HepG2 (cell line): Measurements from ENCODE around the gene EIF4E1B. TPM values are rescaled to one million over a fixed set of nuclear protein-coding genes. Genes with fewer than 3 reads are reported as not detected.

ENCODE experiments used
- ARID4A ChIP-seq: sonication (generic); formaldehyde crosslinking; IDR thresholded peaks from 2 replicates; pipeline ENCODE4 v1.5.0; 2020; ENCODE audit warnings: mild to moderate bottlenecking, missing genetic modification reagents, borderline replicate concordance
- DZIP1 ChIP-seq: sonication (generic); formaldehyde crosslinking; IDR thresholded peaks from 2 replicates; pipeline ENCODE4 v1.5.0; 2020; ENCODE audit warnings: mild to moderate bottlenecking, missing genetic modification reagents
- IRF9 ChIP-seq: sonication (generic); formaldehyde crosslinking; IDR thresholded peaks from 2 replicates; pipeline ENCODE4 v1.8.0; 2022; ENCODE audit warnings: missing genetic modification reagents, mild to moderate bottlenecking, borderline replicate concordance
- JUN ChIP-seq: sonication (generic); formaldehyde crosslinking; IDR thresholded peaks from 2 replicates; pipeline ENCODE4 v1.4.0; 2020; ENCODE audit warnings: mild to moderate bottlenecking, missing genetic modification reagents
- KDM2A ChIP-seq: sonication (generic); formaldehyde crosslinking; IDR thresholded peaks from 2 replicates; pipeline ENCODE4 v1.4.0; 2020; ENCODE audit warnings: low read depth, missing genetic modification reagents, borderline replicate concordance
- MXI1 ChIP-seq: IDR thresholded peaks from 3 replicates; pipeline ENCODE4 v1.6.1; 2012; ENCODE audit warnings: low read depth, low read length, inconsistent platforms, borderline replicate concordance
- SAP130 ChIP-seq: IDR thresholded peaks from 2 replicates; pipeline ENCODE4 v1.6.1; 2016; ENCODE audit warnings: low read depth
- TCF7L2 ChIP-seq: IDR thresholded peaks from 2 replicates; pipeline ENCODE4 v1.6.1; 2011; ENCODE audit warnings: mild to moderate bottlenecking, low read depth, low read length, moderate library complexity
- TOPORS ChIP-seq: sonication (generic); formaldehyde crosslinking; IDR thresholded peaks from 2 replicates; pipeline ENCODE4 v1.8.0; 2023; ENCODE audit warnings: mild to moderate bottlenecking, missing genetic modification reagents
- polyA plus RNA-seq, 8 experiments: library from polyadenylated mRNA; depleted of rRNA in 3 of 8; stranded (reverse) in 7 of 8; unstranded in 1 of 8; fragments of >200 nt; fragmentation: Illumina TruSeq in 4 of 8; extraction: Trizol in 4 of 8; gene quantifications; 2 replicates each; pipeline versions ENCODE4 v1.2.1 to v1.2.3, GENCODE V29; 2011 to 2016; ENCODE audit warnings: low read depth in 4 of 8, missing spikeins in 1 of 8, mixed read lengths in 1 of 8; ENCODE audit not compliant: insufficient read depth in 1 of 8
- total RNA-seq, 5 experiments: library from RNA; depleted of rRNA; stranded (reverse); fragments of >200 nt; fragmentation: Illumina TruSeq; extraction: Trizol; gene quantifications; 2 replicates each; pipeline ENCODE4 v1.2.3, GENCODE V29; 2016; ENCODE audit warnings: low read depth in 1 of 5
- TF ChIP-seq, protein P1 (sequence below): sonication (generic); formaldehyde crosslinking; IDR thresholded peaks from 2 replicates; pipeline ENCODE4 v1.8.1; 2023; ENCODE audit warnings: mild to moderate bottlenecking, missing genetic modification reagents, borderline replicate concordance

EIF4E1B gene
- total and polyA plus RNA-seq, 2 of the 13 experiments (the other 11 are each of a cell fraction or from before 2014, with no cell fraction given), result not detected

GRCh38 chr5:176692839-176693476 lies 62.5 kb downstream of the EIF4E1B start (continued):
- no peak for TF ChIP-seq DZIP1 (CRISPR knock-in tag)
- TF ChIP-seq ARID4A (CRISPR knock-in tag), result no peak
- TF ChIP-seq, protein P1, sequence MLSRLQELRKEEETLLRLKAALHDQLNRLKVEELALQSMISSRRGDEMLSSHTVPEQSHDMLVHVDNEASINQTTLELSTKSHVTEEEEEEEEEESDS (CRISPR knock-in tag), result no peak
- TF ChIP-seq TCF7L2, result no peak
- no peak for TF ChIP-seq IRF9
- TF ChIP-seq MXI1, result no peak
- no peak for TF ChIP-seq KDM2A (CRISPR knock-in tag)
- TF ChIP-seq JUN (CRISPR knock-in tag), result no peak
- TF ChIP-seq SAP130 (CRISPR knock-in tag), result no peak
- no peak for TF ChIP-seq TOPORS (CRISPR knock-in tag)
